OCI-LY3 (cell line): ENCODE measurements around the gene BCAN.

Experiments used
- H2AFZ ChIP-seq: fragments of 200-600, 300-600 bp; shearing (Covaris generic); 2 replicates; pipeline ENCODE4 v1.6.0; 2014; ENCODE audit warnings: antibody characterized with exemption, low read depth, low read length
- H3K27ac ChIP-seq: fragments of 200-600, 300-600 bp; sonication (generic); 2 replicates; pipeline ENCODE4 v1.5.1; 2014; ENCODE audit warnings: mild to moderate bottlenecking, low read length, moderate library complexity, mixed read lengths
- H3K27me3 ChIP-seq: fragments of 200-600, 300-600 bp; sonication (generic); 2 replicates; pipeline ENCODE4 v1.6.1; 2014; ENCODE audit warnings: low read depth, low read length, mixed read lengths
- H3K36me3 ChIP-seq: fragments of 200-600, 300-600 bp; sonication (generic); replicated peaks from 2 replicates; pipeline ENCODE3; 2014; ENCODE audit warnings: low read depth, low read length, mixed read lengths
- H3K4me1 ChIP-seq: fragments of 300-600, 200-600 bp; sonication (generic); 2 replicates; pipeline ENCODE4 v1.6.1; 2014; ENCODE audit warnings: low read length, mixed read lengths
- H3K4me2 ChIP-seq: fragments of 200-600, 300-600 bp; sonication (generic); 2 replicates; pipeline ENCODE4 v1.6.1; 2014; ENCODE audit warnings: low read length, mixed read lengths
- H3K4me3 ChIP-seq: fragments of 300-600, 200-600 bp; sonication (generic); 2 replicates; pipeline ENCODE4 v1.5.1; 2014; ENCODE audit warnings: antibody characterized with exemption, mild to moderate bottlenecking, low read length, moderate library complexity
- H3K79me2 ChIP-seq: fragments of 300-600, 200-600 bp; shearing (Covaris generic); 2 replicates; pipeline ENCODE4 v1.6.1; 2014; ENCODE audit warnings: mild to moderate bottlenecking, low read length, mixed read lengths
- H3K9ac ChIP-seq: fragments of 300-600, 200-600 bp; shearing (Covaris generic); 2 replicates; pipeline ENCODE4 v1.6.0; 2014; ENCODE audit warnings: mild to moderate bottlenecking, low read length, moderate library complexity
- H3K9me3 ChIP-seq: fragments of 200-600, 300-600 bp; shearing (Covaris generic); 2 replicates; pipeline ENCODE4 v1.6.1; 2014; ENCODE audit warnings: low read length, mixed read lengths; ENCODE audit not compliant: insufficient read depth
- H4K20me1 ChIP-seq: fragments of 200-600, 300-600 bp; sonication (generic); 2 replicates; pipeline ENCODE4 v1.6.1; 2016; ENCODE audit warnings: low read length, mixed read lengths; ENCODE audit not compliant: insufficient read depth
- EZH2phosphoT487 ChIP-seq: fragments of 200-600 bp; shearing (Covaris generic); IDR thresholded peaks from 2 replicates; pipeline ENCODE4 v1.6.1; 2018; ENCODE audit warnings: antibody characterized with exemption, mixed run types, low read depth
- TF ChIP-seq, protein P1 (sequence below): fragments of 200-600, 300-600 bp; sonication (generic); IDR thresholded peaks from 2 replicates; pipeline ENCODE4 v1.5.1; 2014; ENCODE audit warnings: antibody characterized with exemption, low read length, low read depth

BCAN gene

DNA sequence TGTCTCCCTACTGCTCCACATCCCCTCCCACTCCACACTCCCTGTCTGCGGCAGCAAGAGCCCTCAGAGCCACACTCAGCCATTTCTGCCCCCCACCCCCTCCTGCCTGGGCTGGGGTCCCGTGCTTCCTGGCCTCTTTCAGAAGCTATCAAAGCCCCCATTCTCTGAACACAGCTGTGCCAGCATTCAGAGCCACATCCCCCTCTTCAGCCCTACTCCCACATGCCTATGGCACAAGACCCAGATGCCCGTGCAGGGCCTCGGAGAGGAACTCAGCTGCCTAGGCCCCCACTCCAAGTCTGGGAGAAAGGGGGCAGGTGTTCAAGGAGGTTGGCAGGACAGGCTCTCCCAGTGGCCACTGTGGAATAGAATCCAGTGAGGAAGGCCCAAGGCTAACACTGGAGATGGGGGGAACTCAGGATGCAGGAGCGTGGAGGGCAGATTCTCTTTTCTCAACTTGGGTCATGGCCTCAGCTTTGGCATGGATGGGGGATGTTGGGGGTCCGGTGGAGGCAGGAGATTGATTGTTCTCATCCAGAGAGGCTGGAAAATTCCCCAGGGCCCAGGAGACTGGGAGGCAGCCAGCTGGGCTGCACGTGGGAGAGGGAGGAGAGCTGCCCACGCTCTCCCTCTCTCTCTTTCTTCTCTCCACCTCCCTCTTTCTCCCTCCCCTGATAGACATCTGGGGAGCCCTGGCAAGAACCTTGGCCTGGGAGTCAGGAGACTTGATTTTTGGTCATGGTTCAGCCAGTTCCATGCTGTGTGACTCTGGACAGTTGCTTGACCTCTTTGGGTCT, 3.5 kb upstream of the BCAN start:
- Histone ChIP-seq H3K4me2 (no peak overlapping the region), H2AFZ (no peak overlapping the region), H3K9ac (no peak overlapping the region), H3K27ac (no peak overlapping the region), H4K20me1 (no peaks in the 10 kb centered on the region), H3K9me3 (no peaks in the 10 kb centered on the region), H3K36me3 (no peaks in the 10 kb centered on the region), H3K4me1 (no peaks in the 10 kb centered on the region), H3K4me3 (no peak overlapping the region), H3K27me3 (peaks cover 60% of the 10 kb centered on the region), H3K79me2 (no peaks in the 10 kb centered on the region)
- TF ChIP-seq, protein P1, sequence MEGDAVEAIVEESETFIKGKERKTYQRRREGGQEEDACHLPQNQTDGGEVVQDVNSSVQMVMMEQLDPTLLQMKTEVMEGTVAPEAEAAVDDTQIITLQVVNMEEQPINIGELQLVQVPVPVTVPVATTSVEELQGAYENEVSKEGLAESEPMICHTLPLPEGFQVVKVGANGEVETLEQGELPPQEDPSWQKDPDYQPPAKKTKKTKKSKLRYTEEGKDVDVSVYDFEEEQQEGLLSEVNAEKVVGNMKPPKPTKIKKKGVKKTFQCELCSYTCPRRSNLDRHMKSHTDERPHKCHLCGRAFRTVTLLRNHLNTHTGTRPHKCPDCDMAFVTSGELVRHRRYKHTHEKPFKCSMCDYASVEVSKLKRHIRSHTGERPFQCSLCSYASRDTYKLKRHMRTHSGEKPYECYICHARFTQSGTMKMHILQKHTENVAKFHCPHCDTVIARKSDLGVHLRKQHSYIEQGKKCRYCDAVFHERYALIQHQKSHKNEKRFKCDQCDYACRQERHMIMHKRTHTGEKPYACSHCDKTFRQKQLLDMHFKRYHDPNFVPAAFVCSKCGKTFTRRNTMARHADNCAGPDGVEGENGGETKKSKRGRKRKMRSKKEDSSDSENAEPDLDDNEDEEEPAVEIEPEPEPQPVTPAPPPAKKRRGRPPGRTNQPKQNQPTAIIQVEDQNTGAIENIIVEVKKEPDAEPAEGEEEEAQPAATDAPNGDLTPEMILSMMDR = no peak
- no peak for TF ChIP-seq EZH2phosphoT487

DNA sequence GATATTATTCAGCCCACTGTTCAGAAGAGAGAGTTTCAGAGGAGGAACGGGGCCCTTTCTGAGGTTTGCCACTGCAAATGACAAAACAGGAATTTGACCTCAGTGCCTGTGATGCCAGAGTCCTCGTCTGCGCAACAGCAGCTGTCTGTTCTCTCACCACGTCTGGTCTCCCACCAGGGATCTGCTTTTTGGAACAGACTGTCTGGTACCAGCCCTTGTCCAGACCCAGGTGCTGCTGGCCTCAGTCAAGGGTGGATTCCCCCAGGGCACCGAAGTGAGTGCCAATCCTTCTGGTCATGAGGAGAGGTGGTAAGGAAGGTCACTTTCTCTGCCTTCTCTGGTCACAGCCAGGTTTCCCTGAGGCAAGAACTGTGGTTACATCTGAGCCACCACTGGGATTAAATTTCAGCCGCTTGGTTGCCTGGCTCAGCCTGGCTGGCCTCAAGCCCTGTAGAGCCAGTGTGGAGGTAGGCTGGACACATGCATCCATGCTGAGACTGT, 2.3 kb upstream of the BCAN start:
- no peak overlapping the region for H3K4me3 ChIP-seq
- H3K9ac ChIP-seq = no peak overlapping the region
- H3K79me2 ChIP-seq = no peaks in the 10 kb centered on the region
- no peaks in the 10 kb centered on the region for H3K4me1 ChIP-seq
- H3K9me3 ChIP-seq = no peaks in the 10 kb centered on the region
- no peak for TF ChIP-seq EZH2phosphoT487
- TF ChIP-seq, protein P1 = no peak
- no peak overlapping the region for H2AFZ ChIP-seq
- no peak overlapping the region for H3K27ac ChIP-seq
- no peaks in the 10 kb centered on the region for H3K36me3 ChIP-seq
- no peaks in the 10 kb centered on the region for H4K20me1 ChIP-seq
- no peak overlapping the region for H3K4me2 ChIP-seq
- peaks cover 55% of the 10 kb centered on the region for H3K27me3 ChIP-seq

DNA sequence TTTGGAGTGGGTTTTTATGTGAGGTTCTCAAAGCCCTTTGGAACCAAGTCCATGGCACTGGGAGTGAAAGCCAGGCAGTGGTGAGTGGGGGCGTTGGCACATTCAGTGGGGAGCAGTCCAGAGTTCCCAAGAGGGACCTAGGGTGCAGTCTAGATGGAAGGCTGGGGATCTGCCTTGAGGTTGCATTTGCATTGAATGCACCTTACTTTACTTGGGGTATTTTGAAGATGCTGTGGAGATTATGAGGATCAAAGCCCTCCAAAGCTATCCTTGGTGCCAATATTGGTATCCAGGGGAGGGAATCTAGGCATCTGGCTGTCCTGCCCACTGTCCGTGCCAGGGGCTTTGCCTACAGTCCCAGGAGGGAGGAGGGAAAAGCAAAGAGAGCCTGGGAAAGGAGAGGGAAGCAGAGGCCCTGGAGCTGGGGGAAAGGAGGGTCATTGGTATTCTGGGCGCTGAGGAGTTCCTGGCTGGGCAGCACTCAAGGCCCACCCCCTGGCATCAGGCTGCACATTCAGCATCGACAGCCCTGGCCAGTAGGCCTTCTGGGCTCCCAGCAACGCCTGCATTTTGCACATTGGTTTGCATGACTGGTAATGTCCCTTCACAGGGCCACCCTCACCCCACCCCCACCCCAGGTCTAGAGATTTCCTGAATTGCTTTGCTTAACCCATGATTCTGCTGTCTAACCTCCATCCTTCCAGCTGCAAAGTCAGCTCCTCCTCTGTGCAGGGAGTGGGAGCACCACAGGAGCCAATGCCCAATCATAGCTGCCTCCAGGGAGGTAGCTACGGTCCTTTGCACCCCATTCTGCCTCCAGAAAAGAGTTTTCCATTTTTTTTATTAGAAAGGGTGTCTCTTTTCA, 843 bp upstream of the BCAN start:
- Histone ChIP-seq H3K4me2 (no peak overlapping the region), H3K27me3 (peaks cover 53% of the 10 kb centered on the region), H4K20me1 (no peaks in the 10 kb centered on the region), H3K27ac (no peak overlapping the region), H2AFZ (no peak overlapping the region), H3K79me2 (no peaks in the 10 kb centered on the region), H3K9ac (no peak overlapping the region), H3K4me1 (no peaks in the 10 kb centered on the region), H3K4me3 (no peak overlapping the region), H3K9me3 (no peaks in the 10 kb centered on the region), H3K36me3 (no peaks in the 10 kb centered on the region)
- TF ChIP-seq, protein P1 = no peak
- no peak for TF ChIP-seq EZH2phosphoT487
